T-cell (primary cell): Measurements from ENCODE around the gene CLDN9. TPM values are rescaled to one million over a fixed set of nuclear protein-coding genes. Genes with fewer than 3 reads are reported as not detected.
A peak's percentile ranks its signal among the peaks of the same experiment; 100 is the strongest.

Experiments
- ATAC-seq, 4 experiments: fragments of 200-7000 bp in 3 of 4; fragments of 150-1000 bp in 1 of 4; cut with Tn5 transposase; replicated peaks in 1 of 4; 1 replicate in 3 of 4; 2 replicates in 1 of 4; pipeline ENCODE4 v1.10.0; 2021; ENCODE audit warnings: moderate library complexity in 3 of 4, mild to moderate bottlenecking in 2 of 4, moderate number of reproducible peaks in 1 of 4
- CTCF ChIA-PET, 2 donors: fragments of 300-600 bp; sonication (Branson Sonifier 250); formaldehyde crosslinking; loops; one replicate each; lab custom pipeline; 2022; ENCODE audit warnings: antibody characterized with exemption in 2 of 2; lab: Charles Lee
- POLR2A ChIA-PET, 2 donors: fragments of 300-600 bp; sonication (Branson Sonifier 250); formaldehyde crosslinking; loops; one replicate each; lab custom pipeline; 2022; ENCODE audit warnings: antibody characterized with exemption in 2 of 2; lab: Charles Lee
- DNase-seq, 35 experiments: peaks; one replicate each; pipeline versions ENCODE4 v3.0.0 to v3.0.0-alpha.2; 2013 to 2023
- H3K27ac ChIP-seq: one replicate; pipeline ENCODE4 v1.5.1; 2013; ENCODE audit warnings: low read length
- H3K27me3 ChIP-seq, 2 experiments: replicated peaks in 1 of 2; 1 replicate in 1 of 2; 2 replicates in 1 of 2; pipeline versions ENCODE4 v1.6.1 to v1.7.0; 2013; ENCODE audit warnings: low read length in 1 of 2, mixed read lengths in 1 of 2; ENCODE audit not compliant: control insufficient read depth in 2 of 2, insufficient read depth in 2 of 2; ENCODE audit errors: extremely low read depth in 1 of 2
- H3K36me3 ChIP-seq, 2 donors: 1 replicate in 1 of 2; 2 replicates in 1 of 2; pipeline versions ENCODE4 v1.6.1 to v1.7.0; 2013; ENCODE audit warnings: low read length in 1 of 2; ENCODE audit not compliant: control insufficient read depth in 2 of 2, insufficient read depth in 1 of 2; ENCODE audit errors: extremely low read depth in 1 of 2
- H3K4me1 ChIP-seq, 2 experiments: 1 replicate in 1 of 2; 2 replicates in 1 of 2; pipeline versions ENCODE4 v1.6.1 to v1.7.0; 2013; ENCODE audit warnings: low read length in 2 of 2, mixed read lengths in 1 of 2; ENCODE audit not compliant: insufficient read depth in 2 of 2, control insufficient read depth in 1 of 2; ENCODE audit errors: extremely low read depth in 1 of 2
- H3K4me3 ChIP-seq, 2 donors: 1 replicate in 1 of 2; 2 replicates in 1 of 2; pipeline versions ENCODE4 v1.5.1 to v1.7.0; 2013; ENCODE audit warnings: mild to moderate bottlenecking in 2 of 2, low read length in 1 of 2, moderate library complexity in 1 of 2; ENCODE audit not compliant: control insufficient read depth in 1 of 2; ENCODE audit errors: extremely low read depth in 1 of 2
- H3K9me3 ChIP-seq: 2 replicates; pipeline ENCODE4 v1.7.0; 2013
- H3K27ac Mint-ChIP-seq, 2 donors: one replicate each; pipeline ENCODE4 v1.8.0; 2020 to 2021; ENCODE audit warnings: mild to moderate bottlenecking in 2 of 2, mixed read lengths in 2 of 2
- H3K27me3 Mint-ChIP-seq, 2 donors: one replicate each; pipeline ENCODE4 v1.8.0; 2021 to 2022; ENCODE audit warnings: mixed read lengths in 2 of 2
- H3K36me3 Mint-ChIP-seq: one replicate; pipeline ENCODE4 v1.8.0; 2021; ENCODE audit warnings: mixed read lengths
- H3K4me1 Mint-ChIP-seq, 3 donors: one replicate each; pipeline ENCODE4 v1.8.0; 2020 to 2022; ENCODE audit warnings: mixed read lengths in 3 of 3, mild to moderate bottlenecking in 1 of 3
- H3K4me3 Mint-ChIP-seq, 3 donors: one replicate each; pipeline ENCODE4 v1.8.0; 2020 to 2022; ENCODE audit warnings: mild to moderate bottlenecking in 3 of 3, mixed read lengths in 3 of 3, moderate library complexity in 3 of 3
- H3K9me3 Mint-ChIP-seq, 3 donors: one replicate each; pipeline ENCODE4 v1.8.0; 2020 to 2022; ENCODE audit warnings: mixed read lengths in 3 of 3
- WGBS: methylation state at CpG from one replicate; pipeline ENCODE4 v1.1.5; 2013; ENCODE audit warnings: missing lambda C conversion rate; ENCODE audit not compliant: insufficient coverage; 5-methylcytosine and 5-hydroxymethylcytosine counted together
- total RNA-seq, 35 experiments: library from RNA in 6 of 35; stranded (reverse) in 6 of 35; fragments of 120-200 nt in 1 of 35; gene quantifications; one replicate each; pipeline versions ENCODE4 v1.2.1 to v1.2.4 and lab custom pipeline; 2013 to 2026

The CLDN9 gene
- total RNA-seq, 5 donors from 2014 or later (not counting 1 experiment from before 2014, with no cell fraction given), result 0.16 TPM; not detected in 4

DNA sequence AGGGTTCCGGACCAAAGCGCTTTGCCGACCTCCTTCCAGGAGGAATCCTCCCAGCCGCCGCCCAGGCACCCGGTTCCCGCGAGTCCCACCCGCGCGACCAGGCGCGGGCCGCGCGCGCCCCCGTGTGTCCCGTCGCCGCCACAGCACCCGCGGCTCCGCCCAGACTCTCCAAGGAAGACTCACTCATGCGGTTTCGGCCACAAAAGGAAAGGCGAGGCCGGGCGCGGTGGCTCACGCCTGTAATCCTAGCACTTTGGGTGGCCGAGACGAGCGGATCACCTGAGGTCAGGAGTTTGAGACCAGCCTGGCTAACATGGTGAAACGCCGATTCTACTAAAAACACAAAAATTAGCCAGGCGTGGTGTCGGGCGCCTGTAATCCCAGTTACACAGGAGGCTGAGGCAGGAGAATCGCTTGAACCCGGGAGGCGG lies 29.0 kb upstream of the CLDN9 start:
- peak overlapping the region in 2 of 3 donors; percentile 45 for H3K4me3 Mint-ChIP-seq
- peaks cover 10 to 15% (median 15%) of the 10 kb centered on the region in 3 donors for H3K4me1 Mint-ChIP-seq
- 1% methylated on average over 36 of the region's 42 CpGs for WGBS
- H3K27me3 Mint-ChIP-seq, result no peaks in the 10 kb centered on the region
- ChIA-PET CTCF (no interaction called here), POLR2A (no interaction called here)
- Histone ChIP-seq H3K9me3 (no peaks in the 10 kb centered on the region), H3K27me3 (peaks cover 0 to 48% of the 10 kb centered on the region in 2 experiments), H3K4me3 (no peak overlapping the region), H3K36me3 (no peaks in the 10 kb centered on the region), H3K27ac (no peak overlapping the region), H3K4me1 (peaks cover 2 to 27% of the 10 kb centered on the region in 2 experiments)
- DNase-seq (peak in 26 of 35 experiments; percentile 30 to 75 (median 48)), ATAC-seq (peak; percentile 34 to 57 (median 46))
- no peaks in the 10 kb centered on the region for H3K36me3 Mint-ChIP-seq
- H3K27ac Mint-ChIP-seq, result no peak overlapping the region
- H3K9me3 Mint-ChIP-seq, result no peaks in the 10 kb centered on the region

DNA sequence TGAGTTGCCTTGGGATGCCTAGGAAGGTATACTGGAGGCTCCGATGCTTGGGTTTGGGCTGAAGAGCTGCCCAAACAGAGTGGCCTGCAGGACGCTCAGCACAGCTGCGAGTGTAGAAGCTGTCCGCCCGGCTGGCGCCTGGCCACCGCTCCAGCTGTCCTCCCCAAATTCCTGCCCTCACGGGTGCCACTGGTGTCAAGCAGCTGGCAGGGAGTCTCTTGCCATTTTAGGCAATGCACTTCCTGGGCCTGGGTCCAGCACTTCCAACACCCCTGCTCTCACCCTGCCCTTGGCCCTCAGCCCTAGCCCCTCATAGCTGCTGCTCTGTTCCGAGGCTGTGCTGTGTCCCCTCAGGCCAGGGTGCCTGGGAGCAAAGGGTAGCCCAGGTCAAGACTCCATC lies 27.3 kb upstream of the CLDN9 start:
- no peak for ATAC-seq
- WGBS, result 90% methylated on average over 9 of the region's 9 CpGs

DNA sequence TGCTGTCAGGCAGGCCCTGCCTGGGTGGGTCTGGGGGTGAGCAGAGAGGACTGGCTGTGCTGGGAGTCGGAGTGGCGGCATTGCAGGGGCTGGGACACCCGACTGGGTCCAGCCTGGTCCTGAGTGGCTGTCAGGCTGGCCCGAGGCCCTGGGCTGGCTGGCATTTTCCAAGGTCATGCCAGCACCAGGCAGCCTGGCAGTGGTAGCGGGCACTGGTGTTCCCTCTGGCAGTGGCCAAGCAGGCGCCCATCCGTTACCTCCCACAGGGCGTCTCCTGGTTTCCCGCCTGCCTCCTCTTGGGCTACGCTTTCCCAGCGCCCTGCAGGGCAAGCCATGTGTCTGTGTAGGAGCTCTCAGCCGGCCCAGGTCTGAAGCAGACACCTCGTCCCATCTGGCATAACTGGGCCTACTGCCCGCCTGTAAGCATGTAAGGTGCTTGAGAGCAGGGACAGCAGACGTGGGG lies 26.8 kb upstream of the CLDN9 start:
- H3K27ac Mint-ChIP-seq, result no peak overlapping the region
- no peak overlapping the region for H3K27ac ChIP-seq
- H3K4me1 ChIP-seq, result peaks cover under 1 to 15% of the 10 kb centered on the region in 2 experiments
- 86% methylated on average over 15 of the region's 15 CpGs for WGBS
- H3K9me3 Mint-ChIP-seq, result no peaks in the 10 kb centered on the region
- H3K4me1 Mint-ChIP-seq, result peaks cover 10 to 12% (median 12%) of the 10 kb centered on the region in 3 donors
- peaks cover 0 to 57% of the 10 kb centered on the region in 2 experiments for H3K27me3 ChIP-seq
- ChIA-PET CTCF (no interaction called here), POLR2A (no interaction called here)
- H3K4me3 Mint-ChIP-seq, result no peak overlapping the region
- no peaks in the 10 kb centered on the region for H3K36me3 Mint-ChIP-seq
- no peak overlapping the region for H3K4me3 ChIP-seq
- ATAC-seq, result no peak
- H3K9me3 ChIP-seq, result no peaks in the 10 kb centered on the region
- no peak for DNase-seq
- no peaks in the 10 kb centered on the region for H3K36me3 ChIP-seq
- peaks cover 0 to 1% of the 10 kb centered on the region in 2 donors for H3K27me3 Mint-ChIP-seq

More for the DNA sequence above, 27.3 kb upstream of the CLDN9 start:
- POLR2A ChIA-PET, result no interaction called here
- Mint-ChIP-seq H3K4me3 (no peak overlapping the region), H3K9me3 (no peaks in the 10 kb centered on the region), H3K27ac (no peak overlapping the region), H3K4me1 (peaks cover 10 to 15% (median 15%) of the 10 kb centered on the region in 3 donors), H3K27me3 (peaks cover 0 to 1% of the 10 kb centered on the region in 2 donors), H3K36me3 (no peaks in the 10 kb centered on the region)
- Histone ChIP-seq H3K4me1 (peaks cover 2 to 19% of the 10 kb centered on the region in 2 experiments), H3K4me3 (no peak overlapping the region), H3K9me3 (no peaks in the 10 kb centered on the region), H3K36me3 (no peaks in the 10 kb centered on the region), H3K27me3 (peaks cover 0 to 53% of the 10 kb centered on the region in 2 experiments), H3K27ac (no peak overlapping the region)
- no peak for DNase-seq
- CTCF ChIA-PET, result no interaction called here

DNA sequence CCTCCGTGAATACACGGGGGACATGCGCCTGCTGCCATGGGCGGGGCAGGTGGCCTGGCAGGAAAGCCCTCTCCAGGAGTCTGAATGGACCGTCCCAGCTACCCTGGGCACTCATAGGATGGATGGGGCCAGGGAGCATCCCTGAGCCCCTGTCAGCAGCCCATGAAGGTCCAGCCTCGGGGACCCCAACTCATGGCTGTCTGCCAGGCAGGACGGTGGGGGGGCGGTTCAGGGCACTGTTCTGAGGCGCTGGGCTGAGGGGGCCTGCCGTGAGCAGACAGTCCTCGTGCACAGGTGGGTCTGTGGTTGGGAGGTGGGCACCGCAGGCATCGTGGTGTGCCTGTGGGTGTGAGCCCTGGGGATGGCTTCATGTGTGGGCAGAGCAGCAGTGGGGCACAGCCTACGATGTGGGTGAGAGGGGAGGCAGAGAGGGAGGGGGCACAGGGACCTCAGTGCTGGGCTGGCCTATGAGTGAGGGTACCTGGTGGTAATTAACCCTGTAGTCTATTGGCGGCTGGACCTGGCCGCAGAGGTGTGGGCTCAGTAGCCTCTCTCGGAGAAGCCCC lies 26.0 kb upstream of the CLDN9 start:
- H3K36me3 ChIP-seq, result no peaks in the 10 kb centered on the region
- no peak for DNase-seq
- ChIA-PET CTCF (no interaction called here), POLR2A (no interaction called here)
- Mint-ChIP-seq H3K4me1 (peaks cover 4 to 7% (median 7%) of the 10 kb centered on the region in 3 donors), H3K27ac (peak overlapping the region in 1 of 2 donors; percentile 27), H3K9me3 (no peaks in the 10 kb centered on the region), H3K27me3 (peaks cover 0 to 1% of the 10 kb centered on the region in 2 donors), H3K36me3 (no peaks in the 10 kb centered on the region), H3K4me3 (no peak overlapping the region)
- no peak overlapping the region for H3K27ac ChIP-seq
- H3K27me3 ChIP-seq, result peaks cover 0 to 65% of the 10 kb centered on the region in 2 experiments
- no peak overlapping the region for H3K4me3 ChIP-seq
- no peak for ATAC-seq
- WGBS, result 73% methylated on average over 17 of the region's 17 CpGs
- peaks cover 0 to 10% of the 10 kb centered on the region in 2 experiments for H3K4me1 ChIP-seq
- no peaks in the 10 kb centered on the region for H3K9me3 ChIP-seq

DNA sequence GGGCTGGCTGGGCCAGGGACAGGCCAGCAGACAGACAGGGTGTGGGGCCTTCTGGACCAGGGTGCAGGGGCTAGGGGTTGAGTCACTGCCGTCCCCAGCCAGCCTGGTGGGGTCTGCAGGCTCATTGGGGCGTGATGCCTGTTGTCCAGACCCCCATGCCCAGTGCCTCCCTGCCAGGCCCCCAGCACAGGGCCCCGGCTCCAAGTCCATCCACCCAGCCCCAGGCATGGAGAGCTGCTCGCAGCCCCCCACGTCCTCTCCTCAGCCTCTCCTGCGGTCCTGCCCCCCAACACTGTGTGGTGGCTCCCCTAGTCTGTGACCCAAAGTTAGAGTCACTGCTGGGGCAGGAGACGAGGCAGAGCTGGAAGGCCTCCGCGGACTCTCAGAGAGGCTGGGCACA lies 25.4 kb upstream of the CLDN9 start:
- DNase-seq (no peak), ATAC-seq (no peak)
- no peaks in the 10 kb centered on the region for H3K36me3 ChIP-seq
- ChIA-PET POLR2A (no interaction called here), CTCF (no interaction called here)
- WGBS, result 86% methylated on average over 9 of the region's 9 CpGs
- H3K9me3 ChIP-seq, result no peaks in the 10 kb centered on the region
- no peak overlapping the region for H3K27ac ChIP-seq
- H3K27ac Mint-ChIP-seq, result no peak overlapping the region
- H3K9me3 Mint-ChIP-seq, result no peaks in the 10 kb centered on the region
- no peak overlapping the region for H3K4me3 ChIP-seq
- H3K4me3 Mint-ChIP-seq, result no peak overlapping the region
- no peaks in the 10 kb centered on the region for H3K36me3 Mint-ChIP-seq
- H3K27me3 Mint-ChIP-seq, result peaks cover 0 to 1% of the 10 kb centered on the region in 2 donors
- H3K4me1 Mint-ChIP-seq, result peaks cover 4 to 5% (median 4%) of the 10 kb centered on the region in 3 donors
- H3K27me3 ChIP-seq, result peaks cover 0 to 66% of the 10 kb centered on the region in 2 experiments
- H3K4me1 ChIP-seq, result peaks cover 0 to 10% of the 10 kb centered on the region in 2 experiments

DNA sequence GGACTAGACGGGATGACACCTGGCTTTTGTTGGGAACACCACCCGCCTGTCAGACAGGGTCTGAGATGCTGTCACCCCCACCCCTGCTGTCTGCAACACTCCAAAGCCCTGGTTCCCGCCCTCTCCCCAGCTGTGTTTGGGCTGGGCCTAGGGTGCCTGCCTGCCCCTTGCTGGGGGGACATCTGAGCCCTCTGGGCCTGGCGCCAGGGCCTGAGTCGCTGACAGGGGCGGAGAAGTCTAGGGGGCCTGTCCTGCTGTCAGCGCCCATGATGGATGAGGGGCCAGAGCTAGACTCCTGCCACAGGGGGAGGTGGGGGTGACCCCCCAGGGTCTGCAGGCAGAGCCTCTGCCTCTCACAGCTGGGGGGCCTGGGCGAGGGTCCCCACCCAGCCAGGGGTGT lies 24.9 kb upstream of the CLDN9 start:
- WGBS, result 91% methylated on average over 5 of the region's 8 CpGs
- ATAC-seq, result no peak

More for the DNA sequence above, 24.9 kb upstream of the CLDN9 start:
- Histone ChIP-seq H3K9me3 (no peaks in the 10 kb centered on the region), H3K4me3 (no peak overlapping the region), H3K27me3 (peaks cover 0 to 68% of the 10 kb centered on the region in 2 experiments), H3K27ac (no peak overlapping the region), H3K36me3 (no peaks in the 10 kb centered on the region), H3K4me1 (peaks cover 0 to 10% of the 10 kb centered on the region in 2 experiments)
- ChIA-PET CTCF (no interaction called here), POLR2A (no interaction called here)
- Mint-ChIP-seq H3K9me3 (no peaks in the 10 kb centered on the region), H3K4me1 (peaks cover 3 to 5% (median 4%) of the 10 kb centered on the region in 3 donors), H3K4me3 (no peak overlapping the region), H3K27me3 (peaks cover 0 to 1% of the 10 kb centered on the region in 2 donors), H3K36me3 (no peaks in the 10 kb centered on the region), H3K27ac (no peak overlapping the region)
- no peak for DNase-seq
